H9 (cell line): ENCODE data around the gene MAD1L1. TPM values are rescaled to one million over a fixed set of nuclear protein-coding genes. Genes with fewer than 3 reads are reported as not detected.

Experiments
- DNase-seq: peaks from one replicate; pipeline ENCODE4 v3.0.0-alpha.2; 2017
- H2AFZ ChIP-seq: one replicate; pipeline ENCODE4 v1.6.1; 2013; ENCODE audit warnings: mild to moderate bottlenecking, low read length, control low read depth, moderate library complexity
- H2AK5ac ChIP-seq: 2 replicates; pipeline ENCODE4 v1.6.1; 2013; ENCODE audit warnings: low read length, control low read depth, mixed read lengths; ENCODE audit not compliant: insufficient read length
- H2BK120ac ChIP-seq: one replicate; pipeline ENCODE4 v1.6.1; 2013; ENCODE audit warnings: low read depth, mild to moderate bottlenecking, low read length, control low read depth, inconsistent platforms; ENCODE audit not compliant: poor library complexity, severe bottlenecking
- H2BK12ac ChIP-seq: 2 replicates; pipeline ENCODE4 v1.6.1; 2013; ENCODE audit warnings: low read length, control low read depth, mixed read lengths, low read depth; ENCODE audit not compliant: insufficient read length
- H2BK15ac ChIP-seq: 2 replicates; pipeline ENCODE4 v1.6.1; 2013; ENCODE audit warnings: low read depth, low read length, control low read depth
- H2BK20ac ChIP-seq: one replicate; pipeline ENCODE4 v1.6.1; 2013; ENCODE audit warnings: low read depth, mild to moderate bottlenecking, low read length, control low read depth, inconsistent platforms; ENCODE audit not compliant: poor library complexity, severe bottlenecking
- H2BK5ac ChIP-seq: 2 replicates; pipeline ENCODE4 v1.6.1; 2013; ENCODE audit warnings: low read length, control low read depth, mixed read lengths; ENCODE audit not compliant: insufficient read length
- H3K14ac ChIP-seq: 2 replicates; pipeline ENCODE4 v1.6.1; 2013; ENCODE audit warnings: low read length, control low read depth; ENCODE audit not compliant: insufficient read depth
- H3K18ac ChIP-seq: 2 replicates; pipeline ENCODE4 v1.6.1; 2013; ENCODE audit warnings: low read depth, mild to moderate bottlenecking, mixed read lengths, low read length, control low read depth; ENCODE audit not compliant: insufficient read length
- H3K23ac ChIP-seq: 2 replicates; pipeline ENCODE4 v1.6.1; 2013; ENCODE audit warnings: low read length, control low read depth, mixed read lengths, low read depth; ENCODE audit not compliant: insufficient read length
- H3K23me2 ChIP-seq: 2 replicates; pipeline ENCODE4 v1.6.1; 2013; ENCODE audit warnings: low read depth, mild to moderate bottlenecking, mixed read lengths, low read length, control low read depth; ENCODE audit not compliant: insufficient read length, poor library complexity, severe bottlenecking
- H3K27ac ChIP-seq: 2 replicates; pipeline ENCODE4 v1.5.1; 2013; ENCODE audit warnings: low read length, control low read depth, mixed read lengths, low read depth; ENCODE audit not compliant: insufficient read length
- H3K27me3 ChIP-seq: 2 replicates; pipeline ENCODE4 v1.6.1; 2013; ENCODE audit warnings: low read length, control low read depth, inconsistent platforms; ENCODE audit not compliant: insufficient read depth
- H3K4ac ChIP-seq: 2 replicates; pipeline ENCODE4 v1.6.1; 2013; ENCODE audit warnings: low read depth, mild to moderate bottlenecking, control low read depth, inconsistent platforms, low read length, moderate library complexity
- H3K4me1 ChIP-seq: 2 replicates; pipeline ENCODE4 v1.6.1; 2013; ENCODE audit warnings: low read length, control low read depth, inconsistent platforms; ENCODE audit not compliant: insufficient read depth
- H3K4me2 ChIP-seq: 2 replicates; pipeline ENCODE4 v1.6.1; 2013; ENCODE audit warnings: low read length, control low read depth, mixed read lengths; ENCODE audit not compliant: insufficient read length, insufficient read depth
- H3K56ac ChIP-seq: 2 replicates; pipeline ENCODE4 v1.6.1; 2013; ENCODE audit warnings: low read depth, mild to moderate bottlenecking, mixed read lengths, low read length, control low read depth; ENCODE audit not compliant: insufficient read length
- H3K79me1 ChIP-seq: 2 replicates; pipeline ENCODE4 v1.6.1; 2013; ENCODE audit warnings: low read depth, mild to moderate bottlenecking, moderate library complexity, low read length, control low read depth, inconsistent platforms; ENCODE audit not compliant: insufficient read depth, poor library complexity, severe bottlenecking
- H3K79me2 ChIP-seq: 2 replicates; pipeline ENCODE4 v1.6.1; 2013; ENCODE audit warnings: low read length, control low read depth, inconsistent platforms; ENCODE audit not compliant: insufficient read depth
- H3K9ac ChIP-seq: 2 replicates; pipeline ENCODE4 v1.6.1; 2013; ENCODE audit warnings: low read length, control low read depth, mixed read lengths; ENCODE audit not compliant: insufficient read length; ENCODE audit errors: extremely low read depth
- H3K9me3 ChIP-seq: one replicate; pipeline ENCODE4 v1.6.1; 2013; ENCODE audit warnings: low read depth, low read length, inconsistent platforms; ENCODE audit not compliant: control insufficient read depth
- H3T11ph ChIP-seq: one replicate; pipeline ENCODE4 v1.6.1; 2013; ENCODE audit warnings: mild to moderate bottlenecking, low read length, control low read depth, inconsistent platforms
- H4K20me1 ChIP-seq: one replicate; pipeline ENCODE4 v1.6.1; 2013; ENCODE audit not compliant: control insufficient read depth, insufficient read length, insufficient read depth
- H4K5ac ChIP-seq: 2 replicates; pipeline ENCODE4 v1.6.1; 2013; ENCODE audit warnings: low read depth, mild to moderate bottlenecking, mixed read lengths, low read length, control low read depth; ENCODE audit not compliant: insufficient read length
- H4K8ac ChIP-seq: replicated peaks from 2 replicates; pipeline ENCODE4 v1.6.1; 2013; ENCODE audit warnings: low read length, control low read depth, mixed read lengths, low read depth; ENCODE audit not compliant: insufficient read length
- H4K91ac ChIP-seq: 2 replicates; pipeline ENCODE4 v1.6.1; 2013; ENCODE audit warnings: low read depth, mild to moderate bottlenecking, moderate library complexity, mixed read lengths, low read length, control low read depth; ENCODE audit not compliant: insufficient read length
- H3K27ac Mint-ChIP-seq, 3 experiments: 2 replicates in 2 of 3; 3 replicates in 1 of 3; pipeline ENCODE4 v1.8.0; 2020 to 2021; ENCODE audit warnings: mixed read lengths in 3 of 3, mild to moderate bottlenecking in 1 of 3, moderate library complexity in 1 of 3
- H3K27me3 Mint-ChIP-seq: 2 replicates; pipeline ENCODE4 v1.8.0; 2021; ENCODE audit warnings: low read depth, mild to moderate bottlenecking, moderate library complexity, mixed read lengths
- H3K36me3 Mint-ChIP-seq, 3 experiments: 2 replicates in 2 of 3; 3 replicates in 1 of 3; pipeline ENCODE4 v1.8.0; 2020 to 2021; ENCODE audit warnings: low read depth in 3 of 3, mixed read lengths in 3 of 3; ENCODE audit not compliant: insufficient read depth in 1 of 3
- H3K4me1 Mint-ChIP-seq, 2 experiments: 2 replicates each; pipeline ENCODE4 v1.8.0; 2020; ENCODE audit warnings: mixed read lengths in 2 of 2
- H3K4me3 Mint-ChIP-seq, 2 experiments: 2 replicates in 1 of 2; 3 replicates in 1 of 2; pipeline ENCODE4 v1.8.0; 2020 to 2021; ENCODE audit warnings: mild to moderate bottlenecking in 2 of 2, mixed read lengths in 2 of 2, moderate library complexity in 1 of 2
- H3K9me3 Mint-ChIP-seq, 2 experiments: 2 replicates in 1 of 2; 3 replicates in 1 of 2; pipeline ENCODE4 v1.8.0; 2020; ENCODE audit warnings: mild to moderate bottlenecking in 2 of 2, mixed read lengths in 2 of 2, moderate library complexity in 1 of 2
- WGBS: extraction: QIAGEN DNeasy Blood & Tissue Kit; methylation state at CpG from one replicate; pipeline ENCODE4 v1.1.7; 2013; ENCODE audit warnings: missing lambda C conversion rate, low lambda C conversion rate, mixed read lengths; ENCODE audit not compliant: insufficient read length; ENCODE audit errors: extremely low coverage; 5-methylcytosine and 5-hydroxymethylcytosine counted together
- total RNA-seq: library from RNA; stranded (reverse); gene quantifications from 2 replicates; pipeline ENCODE4 v1.2.1, GENCODE V29; 2021
- TF ChIP-seq, protein P1 (sequence below): fragments of 200-600 bp; sonication (generic); conservative IDR thresholded peaks from 3 replicates; pipeline ENCODE4 v1.8.0; 2021; ENCODE audit warnings: antibody characterized with exemption, mild to moderate bottlenecking

MAD1L1 gene
- total RNA-seq, 1 experiment from 2014 or later, result 39.0 TPM

DNA sequence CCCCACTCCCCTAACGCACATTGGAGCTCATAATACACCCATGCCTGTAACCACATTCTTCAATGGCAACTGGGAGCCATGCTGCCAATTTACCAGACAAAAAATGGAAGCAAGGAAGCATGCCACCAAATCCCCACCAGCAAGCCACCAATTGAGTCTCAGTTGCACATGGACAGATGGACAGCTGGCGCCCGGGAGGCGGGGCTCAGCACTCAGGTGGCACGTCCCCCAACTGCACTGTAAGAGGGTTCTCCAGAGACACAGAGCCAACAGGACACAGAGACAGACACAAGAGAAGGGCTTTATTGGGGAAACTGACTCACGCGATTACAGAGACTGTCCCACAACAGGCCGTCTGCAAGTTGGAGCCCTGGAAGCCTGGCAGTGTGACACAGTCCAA, 2.5 kb downstream of the MAD1L1 start:
- Histone ChIP-seq H3K56ac (no peak overlapping the region), H3K9me3 (no peaks in the 10 kb centered on the region), H3K18ac (no peak overlapping the region), H3K27me3 (no peaks in the 10 kb centered on the region), H3K23ac (no peak overlapping the region), H4K20me1 (no peaks in the 10 kb centered on the region), H2BK20ac (no peak overlapping the region), H3K4ac (no peak overlapping the region), H3K14ac (no peak overlapping the region), H2BK120ac (no peak overlapping the region), H2BK15ac (no peak overlapping the region), H2AFZ (no peak overlapping the region), H2BK12ac (no peak overlapping the region), H4K8ac (no peak overlapping the region), H3K4me1 (no peaks in the 10 kb centered on the region), H4K5ac (no peak overlapping the region), H3T11ph (no peak overlapping the region), H3K9ac (no peak overlapping the region), H3K23me2 (peaks cover 13% of the 10 kb centered on the region), H2AK5ac (no peak overlapping the region), H3K79me1 (peaks cover 12% of the 10 kb centered on the region), H3K27ac (no peak overlapping the region), H4K91ac (no peak overlapping the region), H2BK5ac (no peak overlapping the region), H3K4me2 (no peak overlapping the region), H3K79me2 (peaks cover 5% of the 10 kb centered on the region; the same call in 1 of the 2 replicates)
- DNase-seq, result no peak
- Mint-ChIP-seq H3K27me3 (no peaks in the 10 kb centered on the region), H3K36me3 (peaks cover 31 to 61% (median 55%) of the 10 kb centered on the region in 3 experiments), H3K27ac (no peak overlapping the region), H3K9me3 (no peaks in the 10 kb centered on the region), H3K4me3 (no peak overlapping the region; a peak in 1 of 5 replicates), H3K4me1 (peaks cover 12% of the 10 kb centered on the region in 2 experiments)
- TF ChIP-seq, protein P1, sequence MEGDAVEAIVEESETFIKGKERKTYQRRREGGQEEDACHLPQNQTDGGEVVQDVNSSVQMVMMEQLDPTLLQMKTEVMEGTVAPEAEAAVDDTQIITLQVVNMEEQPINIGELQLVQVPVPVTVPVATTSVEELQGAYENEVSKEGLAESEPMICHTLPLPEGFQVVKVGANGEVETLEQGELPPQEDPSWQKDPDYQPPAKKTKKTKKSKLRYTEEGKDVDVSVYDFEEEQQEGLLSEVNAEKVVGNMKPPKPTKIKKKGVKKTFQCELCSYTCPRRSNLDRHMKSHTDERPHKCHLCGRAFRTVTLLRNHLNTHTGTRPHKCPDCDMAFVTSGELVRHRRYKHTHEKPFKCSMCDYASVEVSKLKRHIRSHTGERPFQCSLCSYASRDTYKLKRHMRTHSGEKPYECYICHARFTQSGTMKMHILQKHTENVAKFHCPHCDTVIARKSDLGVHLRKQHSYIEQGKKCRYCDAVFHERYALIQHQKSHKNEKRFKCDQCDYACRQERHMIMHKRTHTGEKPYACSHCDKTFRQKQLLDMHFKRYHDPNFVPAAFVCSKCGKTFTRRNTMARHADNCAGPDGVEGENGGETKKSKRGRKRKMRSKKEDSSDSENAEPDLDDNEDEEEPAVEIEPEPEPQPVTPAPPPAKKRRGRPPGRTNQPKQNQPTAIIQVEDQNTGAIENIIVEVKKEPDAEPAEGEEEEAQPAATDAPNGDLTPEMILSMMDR, result no peak
- no CpG with 5 or more reads among the region's 8 CpGs for WGBS
